SIG-M5 treated with dmso at 0.1 percent for 504 hours (cell line): Measurements from ENCODE around the gene RANBP17.
"Not testable (repeated sequence)": the region's sequence is repeated elsewhere in the genome, so short reads cannot be mapped to it uniquely, and the experiment has no call there.

Experiments
- DNase-seq: peaks from one replicate; lab custom pipeline; 2025; ENCODE audit not compliant: unreplicated experiment; lab: John Stamatoyannopoulos, UW

The RANBP17 gene

DNA sequence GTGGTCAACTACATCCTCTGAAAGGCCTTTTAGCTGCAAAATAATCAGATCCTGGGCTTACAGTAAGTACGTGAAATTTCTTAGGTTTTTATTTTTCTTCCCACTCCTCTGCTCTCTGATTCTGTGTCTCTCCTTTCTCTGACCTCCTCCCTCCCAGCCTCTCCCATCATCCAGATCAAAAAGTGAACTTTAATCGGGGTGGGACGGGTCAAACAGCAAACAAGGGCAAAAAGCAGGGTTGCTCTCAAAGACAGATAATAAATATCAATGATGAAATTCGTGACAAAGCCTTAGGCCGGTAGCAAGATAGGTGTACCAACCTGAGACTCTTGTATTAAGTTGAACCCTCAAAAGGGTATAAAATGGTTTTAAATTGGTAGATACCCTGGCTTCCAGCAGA is 76.1 kb downstream of the RANBP17 start:
- no peak for DNase-seq

DNA sequence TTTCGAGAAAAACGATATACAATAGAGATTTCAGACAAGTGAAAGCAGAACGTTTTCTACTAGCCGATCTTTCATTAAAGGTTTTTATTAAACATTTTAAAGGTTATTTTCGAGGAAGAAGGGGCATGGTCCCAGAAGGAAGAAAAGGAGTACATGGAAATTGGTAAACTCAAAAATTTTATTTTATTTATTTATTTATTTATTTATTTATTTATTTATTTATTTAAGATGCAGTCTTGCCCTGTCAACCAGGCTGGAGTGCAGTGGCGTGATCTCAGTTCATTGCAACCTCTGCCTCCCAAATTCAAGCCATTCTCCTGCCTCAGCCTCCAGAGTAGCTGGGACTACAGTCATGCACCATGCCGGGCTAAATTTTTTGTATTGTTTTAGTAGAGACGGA is 77.4 kb downstream of the RANBP17 start:
- DNase-seq: no peak

DNA sequence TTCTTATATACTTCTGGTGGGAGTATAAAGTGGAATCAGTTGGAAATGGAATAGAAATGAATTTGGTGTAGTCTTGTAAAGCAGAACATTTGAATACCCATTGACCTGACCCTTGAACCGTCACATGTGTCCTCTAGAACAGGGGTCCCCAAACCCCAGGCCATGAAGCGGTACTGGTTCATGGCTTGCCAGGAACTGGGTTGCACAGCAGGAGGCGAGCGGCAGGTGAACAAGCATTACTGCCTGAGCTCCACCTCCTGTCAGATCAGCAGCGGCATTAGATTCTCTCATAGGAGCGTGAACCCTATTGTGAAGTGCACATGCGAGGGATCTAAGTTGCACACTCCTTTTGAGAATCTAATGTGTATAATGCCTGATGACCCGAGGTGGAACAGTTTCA is 80.0 kb downstream of the RANBP17 start:
- DNase-seq: no peak

DNA sequence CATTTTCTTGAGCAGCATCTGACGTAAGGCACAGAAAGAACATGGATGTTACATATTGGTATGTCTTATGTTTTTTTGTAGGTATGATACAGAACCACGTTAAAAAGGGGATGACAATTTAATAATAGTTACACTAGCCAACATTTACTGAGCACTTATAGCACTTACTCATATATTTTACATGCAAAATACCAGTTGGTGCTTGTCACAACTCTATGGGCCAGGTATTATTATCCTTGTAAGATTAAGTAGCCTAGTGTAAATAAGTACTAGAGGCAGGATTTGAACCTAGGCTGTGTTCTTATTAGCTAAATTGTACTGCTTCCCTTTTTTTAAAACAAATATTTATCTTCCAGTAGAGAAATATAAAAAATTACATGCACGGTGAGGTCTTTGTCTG is 83.5 kb downstream of the RANBP17 start:
- no peak for DNase-seq

DNA sequence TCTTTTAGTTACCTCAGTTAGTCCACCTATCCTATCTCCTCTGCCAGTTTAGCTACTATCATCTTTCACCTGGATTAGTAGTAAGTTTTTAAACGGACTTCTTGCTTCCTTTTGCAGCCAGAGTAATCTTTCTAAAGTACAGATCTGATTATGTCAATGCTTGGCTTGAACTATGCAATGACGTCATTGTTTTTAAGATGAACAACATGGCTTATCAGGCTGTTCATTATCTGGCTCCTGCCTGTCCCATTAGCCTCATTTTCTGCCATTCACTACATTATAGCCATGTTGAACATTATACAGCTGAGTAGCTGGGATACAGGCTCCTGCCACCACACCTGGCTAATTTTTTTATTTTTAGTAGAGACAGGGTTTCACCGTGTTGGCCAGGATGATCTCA is 98.7 kb downstream of the RANBP17 start:
- DNase-seq: no peak

DNA sequence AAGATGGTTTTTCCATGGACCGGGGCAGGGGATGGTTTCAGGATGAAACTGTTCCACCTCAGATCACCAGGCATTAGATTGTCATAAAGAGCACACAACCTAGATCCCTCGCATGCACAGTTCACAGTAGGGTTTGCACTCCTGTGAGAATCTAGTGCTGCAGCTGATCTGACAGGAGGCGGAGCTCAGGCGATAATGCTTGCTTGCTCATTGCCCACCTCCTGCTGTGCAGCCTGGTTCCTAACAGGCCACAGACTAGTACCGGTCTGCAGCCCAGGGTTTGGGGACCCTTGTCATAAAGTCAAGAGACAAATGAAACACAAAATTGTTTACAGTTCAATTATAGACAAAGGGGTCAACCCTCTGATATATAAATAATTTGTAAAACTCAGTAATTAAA is 101.7 kb downstream of the RANBP17 start:
- DNase-seq: no peak

DNA sequence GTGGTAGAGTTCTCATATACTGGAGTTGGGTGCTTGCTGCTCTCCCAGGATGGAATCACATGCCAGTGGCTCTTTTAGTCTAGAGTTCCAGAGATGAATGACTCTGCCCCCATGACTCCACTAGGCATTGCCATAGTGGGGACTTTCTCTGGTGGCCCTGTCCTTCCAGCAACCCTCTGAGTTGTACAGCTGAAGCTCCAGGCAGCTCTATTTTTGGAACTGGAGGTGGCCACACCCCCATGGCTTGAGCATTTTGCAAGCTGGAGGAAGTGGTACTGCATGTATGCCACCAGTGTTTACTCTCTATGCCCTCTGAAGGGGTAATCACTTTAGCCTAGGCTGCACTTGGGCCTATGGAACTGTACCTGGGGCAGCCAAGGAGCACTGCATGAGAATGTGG is 112.6 kb downstream of the RANBP17 start:
- no peak for DNase-seq

DNA sequence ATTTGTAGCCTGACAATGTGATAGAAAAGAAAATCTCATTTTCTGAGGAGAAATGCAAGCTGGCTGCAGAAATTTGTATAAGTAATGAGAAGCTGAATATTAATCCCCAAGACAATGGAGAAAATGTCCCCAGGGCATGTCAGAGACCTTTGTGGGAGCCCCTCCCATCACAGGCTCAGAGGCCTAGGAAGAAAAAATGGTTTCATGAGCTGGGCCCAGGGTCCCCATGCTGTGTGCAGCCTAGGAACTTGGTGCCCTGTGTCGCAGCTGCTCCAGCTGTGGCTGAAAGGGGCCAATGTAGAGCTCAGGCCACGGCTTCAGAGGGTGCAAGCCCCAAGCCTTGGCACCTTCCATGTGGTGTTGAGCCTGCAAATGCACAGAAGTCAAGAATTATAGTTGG is 118.4 kb downstream of the RANBP17 start:
- not testable (repeated sequence) for DNase-seq

DNA sequence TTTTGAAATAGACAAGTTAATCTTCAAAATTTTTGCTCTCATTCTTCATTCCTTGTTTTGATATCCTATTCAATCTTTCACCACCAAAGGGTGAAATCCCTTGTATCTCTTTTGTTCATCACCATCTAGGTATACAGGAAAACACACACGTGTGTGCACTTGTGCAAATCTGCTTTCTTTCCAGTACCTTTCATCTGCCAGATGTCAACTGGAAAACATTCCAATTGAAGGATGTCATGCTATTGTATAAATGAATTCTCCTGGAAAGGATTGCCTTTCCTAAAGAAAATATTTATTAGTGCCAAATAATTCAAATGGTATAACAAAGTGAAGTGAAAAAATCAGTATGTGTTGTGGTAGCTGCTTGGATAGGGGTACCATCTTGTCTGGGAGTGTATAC is 123.7 kb downstream of the RANBP17 start:
- no peak for DNase-seq

DNA sequence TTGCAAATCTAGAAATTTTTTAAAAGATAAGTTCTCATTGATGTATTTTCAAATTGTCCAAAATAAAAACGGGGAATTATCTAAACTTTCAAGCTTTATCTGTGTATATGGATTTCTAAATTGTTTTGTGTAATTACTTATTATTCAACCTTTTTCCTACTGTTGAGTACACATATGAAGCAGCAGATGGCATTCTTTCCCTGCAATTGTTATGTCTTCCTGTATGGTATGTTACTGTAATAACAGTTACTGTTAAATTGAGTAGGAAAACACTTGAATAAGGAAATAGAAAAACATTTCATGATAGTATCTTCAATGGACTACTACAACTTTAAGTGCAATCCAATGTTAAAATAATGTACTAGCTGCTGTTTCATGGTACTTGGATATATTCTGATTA is 124.8 kb downstream of the RANBP17 start:
- no peak for DNase-seq

DNA sequence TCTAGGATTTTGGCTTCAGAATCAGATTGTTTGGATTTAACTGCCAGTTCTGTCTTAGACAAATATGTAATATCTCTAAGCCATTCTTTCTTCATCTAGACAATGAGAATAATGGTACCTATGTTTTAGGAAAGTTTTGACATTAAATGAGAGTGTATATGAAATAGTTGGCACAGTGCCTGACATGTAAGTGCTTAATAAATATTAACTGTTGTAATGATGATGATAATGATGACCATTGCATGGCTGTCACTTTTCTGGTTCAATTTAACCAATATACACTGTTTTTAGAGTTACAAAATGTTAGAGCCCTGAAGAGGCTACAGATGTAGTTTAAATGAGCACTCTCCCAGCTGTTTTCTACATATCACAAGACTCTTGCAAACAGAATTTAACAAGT is 131.7 kb downstream of the RANBP17 start:
- no peak for DNase-seq

DNA sequence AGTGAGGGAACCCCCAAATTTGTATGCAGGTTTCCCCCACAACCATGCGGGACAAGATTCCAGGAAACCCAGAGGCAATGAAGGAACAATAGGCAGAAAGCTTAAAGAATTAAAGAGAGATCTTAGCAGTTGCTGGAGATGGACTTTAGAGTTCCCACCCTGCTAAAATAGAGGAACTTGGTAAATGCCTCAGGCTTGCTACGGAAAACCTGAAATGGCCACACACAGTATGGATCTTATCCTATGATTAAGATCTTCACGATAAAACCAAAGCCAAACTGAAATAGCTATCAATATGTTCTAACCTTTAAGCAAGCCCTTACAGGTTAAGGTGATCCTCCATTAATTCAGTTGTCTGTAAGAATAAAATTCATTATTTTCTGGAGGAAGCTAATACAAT is 148.3 kb downstream of the RANBP17 start:
- no peak for DNase-seq

DNA sequence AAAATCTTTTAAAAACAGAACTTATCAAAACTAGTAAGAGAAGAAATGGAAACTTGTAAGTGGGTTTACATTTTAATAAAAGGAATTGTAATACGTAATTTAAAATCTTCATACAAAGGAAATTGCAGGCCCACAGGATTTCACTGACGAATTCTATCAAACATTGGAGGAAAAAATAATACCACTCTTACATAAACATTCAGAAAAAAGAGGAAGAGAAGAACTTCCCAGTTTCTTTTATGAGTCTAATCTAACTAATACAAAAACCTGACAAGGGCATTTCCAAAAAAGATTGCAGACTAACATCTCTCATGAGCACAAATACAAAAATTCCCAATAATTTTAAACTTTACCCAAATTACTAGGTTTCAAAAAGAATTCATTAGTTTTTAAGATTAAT is 149.0 kb downstream of the RANBP17 start:
- no peak for DNase-seq

DNA sequence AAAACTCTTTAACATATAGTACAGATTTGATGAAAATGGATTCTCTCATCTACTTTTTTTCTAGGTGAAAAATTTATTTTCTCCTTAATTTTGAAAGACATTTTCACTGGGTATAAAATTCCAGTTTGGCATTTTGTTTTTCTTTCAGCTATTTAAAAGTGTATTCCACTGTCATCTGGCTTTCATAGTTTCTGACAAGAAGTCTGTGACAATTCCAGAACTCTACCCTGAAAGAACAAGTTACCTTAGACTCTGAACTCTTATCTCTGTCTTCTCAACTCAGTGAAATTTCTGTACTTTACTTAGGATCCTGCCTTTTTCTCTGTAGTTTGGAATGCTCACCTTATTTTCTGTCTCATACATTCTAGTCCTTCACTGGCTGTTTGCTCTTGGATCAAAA is 161.7 kb downstream of the RANBP17 start:
- DNase-seq: no peak

DNA sequence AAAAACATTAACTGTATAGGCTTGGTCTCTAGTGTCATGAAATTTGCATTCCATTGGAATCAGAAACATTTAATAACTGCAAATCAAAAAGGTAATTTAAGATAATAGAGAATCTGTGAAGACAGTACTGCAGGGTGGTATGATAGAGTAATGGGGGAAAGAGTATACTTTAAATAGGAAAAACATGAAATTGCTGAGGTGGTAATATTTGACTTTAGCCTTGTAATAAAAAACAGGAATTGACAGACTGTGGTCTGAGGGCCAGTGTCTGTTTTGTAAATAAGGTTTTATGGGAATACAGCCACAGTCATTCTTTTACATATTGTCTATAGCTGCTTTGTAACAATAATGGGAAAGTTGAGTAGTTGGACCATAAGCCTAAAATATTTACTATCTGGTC is 162.3 kb downstream of the RANBP17 start:
- DNase-seq: no peak

DNA sequence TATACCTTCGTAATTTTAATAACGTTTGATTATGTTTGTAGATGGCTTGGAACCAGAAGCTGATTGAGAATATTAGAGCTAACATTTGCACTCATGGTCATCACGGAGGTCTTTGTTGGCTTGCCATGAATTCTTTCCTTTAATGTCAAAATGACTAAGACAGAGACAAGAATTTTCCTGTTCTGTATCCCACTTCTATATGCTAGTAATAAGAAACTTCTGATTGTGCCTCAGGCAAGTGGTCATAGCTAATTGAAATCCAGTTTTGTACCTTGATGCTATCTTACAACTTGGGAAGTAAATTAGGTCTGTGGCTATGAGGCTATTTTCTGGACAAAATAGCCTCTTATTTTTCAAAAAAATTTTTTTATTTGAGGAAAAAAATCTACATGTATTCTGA is 167.6 kb downstream of the RANBP17 start:
- no peak for DNase-seq

DNA sequence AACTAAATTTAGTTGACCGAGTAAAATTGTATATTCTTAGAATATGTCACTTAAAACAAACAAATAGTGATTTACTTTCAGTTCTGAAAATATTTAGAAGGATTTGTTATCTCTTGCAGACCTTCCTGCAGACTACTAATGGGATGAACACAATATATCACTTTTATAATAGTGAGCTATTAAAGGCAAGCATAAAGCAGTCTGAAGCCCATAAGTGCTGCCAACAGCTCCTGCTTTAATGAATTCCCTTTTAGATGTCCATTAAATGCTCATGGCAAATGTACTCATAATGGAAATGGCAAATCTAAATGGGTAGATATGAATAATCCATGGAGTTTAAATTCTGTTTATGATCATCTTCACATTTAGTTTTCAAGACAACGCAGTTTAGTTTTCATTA is 170.2 kb downstream of the RANBP17 start:
- DNase-seq: no peak

DNA sequence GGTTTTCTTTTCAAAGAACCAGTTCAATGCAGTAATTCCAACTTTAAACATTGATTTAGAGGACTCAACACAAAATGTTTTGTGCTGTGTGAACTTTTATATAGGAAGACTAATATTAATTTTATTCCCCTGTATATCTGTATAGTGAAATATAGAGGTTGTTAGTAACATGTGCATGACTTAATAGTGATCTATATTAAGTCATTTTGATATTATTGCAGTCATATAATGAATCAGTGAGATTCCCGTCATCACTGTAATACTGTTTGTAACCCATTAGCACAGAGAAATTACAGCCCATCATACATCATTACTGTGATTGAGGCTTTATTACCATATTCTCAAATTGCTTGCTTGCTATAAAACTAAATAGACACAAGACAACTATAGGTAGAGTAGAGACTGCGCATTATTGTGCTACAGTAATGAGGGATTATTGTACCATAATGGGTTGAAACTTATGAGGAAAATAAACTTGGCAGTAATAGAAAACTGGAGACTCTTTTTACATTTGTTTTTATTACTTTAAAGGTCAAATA is 170.7 kb downstream of the RANBP17 start:
- no peak for DNase-seq

DNA sequence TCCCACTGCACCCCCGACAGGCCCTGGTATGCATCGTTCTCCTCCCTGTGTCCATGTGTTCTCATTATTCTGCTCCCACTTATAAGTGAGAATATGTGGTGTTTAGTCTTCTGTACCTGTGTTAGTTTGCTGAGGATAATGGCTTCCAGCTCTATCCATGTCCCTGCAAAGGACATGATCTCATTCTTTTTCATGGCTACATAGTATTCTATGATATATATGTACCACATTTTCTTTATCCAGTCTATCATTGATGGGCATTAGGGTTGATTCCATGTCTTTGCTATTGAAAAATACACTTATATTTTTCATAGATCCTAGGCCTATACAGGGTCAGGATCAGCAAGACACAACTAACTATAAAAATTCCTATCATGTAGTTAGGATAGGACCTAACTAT is 180.1 kb downstream of the RANBP17 start:
- DNase-seq: not testable (repeated sequence)

DNA sequence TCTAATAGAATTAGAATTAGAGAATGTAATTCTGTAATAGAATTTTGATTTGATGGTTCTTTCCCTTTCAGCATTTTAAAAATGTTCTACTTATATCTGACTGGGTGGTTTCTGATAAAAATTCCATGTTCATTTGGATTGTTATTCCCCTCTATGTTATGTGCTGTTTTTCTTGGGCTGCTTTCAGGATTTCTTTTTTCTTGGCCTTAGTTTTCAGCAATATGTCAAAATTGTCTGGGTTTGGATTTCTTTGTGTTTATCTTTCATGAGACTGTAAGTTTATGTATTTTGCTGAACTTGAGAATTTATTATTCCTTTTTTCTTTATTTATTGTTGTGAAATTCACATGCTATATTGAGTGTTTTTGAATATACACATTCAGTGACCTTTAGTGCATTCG is 189.1 kb downstream of the RANBP17 start:
- no peak for DNase-seq

DNA sequence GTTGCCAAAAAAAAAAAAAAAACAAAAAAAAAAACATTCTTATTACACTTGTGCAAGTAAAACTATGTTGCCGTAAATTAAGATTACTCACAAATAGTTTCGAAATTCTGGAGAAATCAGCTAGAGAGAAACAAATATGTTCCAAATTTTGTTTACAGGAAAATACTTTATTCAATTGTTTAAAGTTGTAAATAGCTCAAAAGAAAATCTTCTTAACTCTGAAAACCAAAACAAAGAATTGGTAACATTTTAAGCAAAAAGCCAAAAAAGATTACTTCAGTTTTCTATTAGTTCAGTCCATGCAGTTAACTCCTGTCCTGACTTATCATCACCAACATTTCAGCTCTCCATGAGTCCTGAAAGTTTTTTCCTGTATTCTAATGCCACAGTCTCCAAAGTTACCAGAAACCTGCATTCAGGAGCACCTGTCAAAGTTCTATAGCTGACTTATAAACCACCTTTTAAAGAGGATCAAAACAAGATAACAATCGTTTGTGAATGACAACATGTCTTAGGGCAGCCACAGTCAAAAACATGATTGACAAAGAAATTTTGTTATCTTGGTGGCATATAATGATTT is 194.1 kb downstream of the RANBP17 start:
- no peak for DNase-seq

DNA sequence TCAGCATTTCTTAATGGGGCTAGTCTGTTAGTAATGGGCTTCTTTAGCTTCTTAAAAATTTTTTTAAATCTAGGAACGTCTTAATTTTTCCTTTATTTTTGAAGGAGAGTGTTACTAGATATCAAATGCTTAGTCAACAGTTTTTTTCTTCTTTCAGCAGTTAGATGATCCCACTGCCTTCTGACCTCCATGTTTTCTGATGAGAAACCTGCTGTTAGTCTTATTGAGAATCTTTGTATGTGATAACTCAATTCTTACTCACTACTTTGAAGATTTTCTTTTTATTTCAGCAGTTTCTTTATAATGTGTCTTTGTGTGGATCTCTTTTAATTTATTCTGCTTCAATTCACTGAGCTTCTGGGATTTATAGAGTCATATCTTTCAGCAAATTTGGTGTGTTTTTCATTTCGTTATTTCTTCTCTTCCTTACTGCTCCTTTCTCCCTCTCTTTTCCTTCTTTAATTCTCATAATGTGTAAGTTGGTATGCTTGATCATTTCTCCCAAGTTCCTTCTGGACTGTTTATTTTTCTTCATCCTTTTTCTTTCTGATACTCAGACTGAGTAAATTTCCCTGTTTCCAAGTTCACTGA is 205.8 kb downstream of the RANBP17 start:
- no peak for DNase-seq

DNA sequence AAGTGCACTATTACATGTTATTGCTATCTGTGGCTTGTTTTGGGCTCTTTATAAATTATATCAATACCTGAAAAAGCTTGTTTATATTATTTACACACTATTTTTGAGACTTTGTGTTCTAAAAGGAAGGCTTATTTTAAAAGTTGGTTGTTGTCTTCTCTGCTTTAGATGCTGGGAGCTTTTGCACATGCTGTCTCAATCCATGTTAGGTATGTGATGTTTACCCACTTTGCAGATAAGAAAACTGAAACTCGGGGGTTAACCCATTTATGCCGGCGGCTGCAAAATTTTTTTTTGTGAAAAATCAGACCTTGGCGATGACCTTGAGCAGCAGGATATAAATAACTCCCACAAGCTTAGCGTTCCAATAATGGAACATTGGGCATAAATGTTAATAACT is 212.9 kb downstream of the RANBP17 start:
- DNase-seq: no peak
